Cardiac fibroblast (primary cell): ENCODE measurements around the gene NGEF.

ENCODE experiments used
- DNase-seq, 2 donors: peaks; one replicate each; pipeline versions ENCODE4 v3.0.0 to v3.0.0-alpha.2; 2010; ENCODE audit warnings: low read depth in 2 of 2
- H3K4me3 ChIP-seq, 2 donors: replicated peaks in 1 of 2; 1 replicate in 1 of 2; 2 replicates in 1 of 2; pipeline ENCODE4 v1.5.1; 2011; ENCODE audit warnings: low read depth in 2 of 2, low read length in 2 of 2, mild to moderate bottlenecking in 2 of 2, moderate library complexity in 1 of 2
- TF ChIP-seq, protein P1 (sequence below): IDR thresholded peaks from one replicate; pipeline ENCODE4 v1.5.1; 2011; ENCODE audit warnings: low read depth, mild to moderate bottlenecking, low read length, inconsistent platforms

Gene NGEF

DNA sequence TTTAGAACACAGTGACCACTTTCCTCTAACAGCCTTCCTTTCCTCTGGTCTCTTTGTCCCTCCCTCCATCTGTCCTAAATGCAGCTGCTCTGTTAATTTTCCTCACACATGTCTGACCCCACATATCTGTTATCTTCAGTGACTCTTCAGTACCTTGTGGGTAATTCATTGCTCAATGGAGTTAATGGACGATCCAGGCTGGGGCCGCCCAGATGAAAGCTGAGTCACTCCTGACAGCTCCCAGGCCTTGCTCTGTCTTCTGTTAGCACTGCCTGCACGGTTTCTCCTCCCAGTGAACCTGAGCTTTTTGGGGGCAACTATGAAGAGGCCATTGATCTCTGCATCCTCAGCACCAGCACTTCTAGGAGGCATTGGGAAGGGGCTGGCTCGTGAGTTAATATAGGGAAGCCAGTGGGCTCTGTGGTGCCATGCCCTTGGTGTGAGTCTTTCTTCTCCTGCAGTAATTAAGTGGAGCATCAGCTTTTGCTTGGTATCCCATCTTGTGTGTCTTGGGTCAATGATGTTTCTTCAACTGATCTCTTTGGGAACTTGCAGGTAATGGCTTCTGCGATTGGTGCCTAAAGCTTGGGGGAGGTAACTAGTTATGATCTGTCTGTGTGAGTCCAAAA is 75.7 kb downstream of the NGEF start:
- no peak overlapping the region for H3K4me3 ChIP-seq
- TF ChIP-seq, protein P1, sequence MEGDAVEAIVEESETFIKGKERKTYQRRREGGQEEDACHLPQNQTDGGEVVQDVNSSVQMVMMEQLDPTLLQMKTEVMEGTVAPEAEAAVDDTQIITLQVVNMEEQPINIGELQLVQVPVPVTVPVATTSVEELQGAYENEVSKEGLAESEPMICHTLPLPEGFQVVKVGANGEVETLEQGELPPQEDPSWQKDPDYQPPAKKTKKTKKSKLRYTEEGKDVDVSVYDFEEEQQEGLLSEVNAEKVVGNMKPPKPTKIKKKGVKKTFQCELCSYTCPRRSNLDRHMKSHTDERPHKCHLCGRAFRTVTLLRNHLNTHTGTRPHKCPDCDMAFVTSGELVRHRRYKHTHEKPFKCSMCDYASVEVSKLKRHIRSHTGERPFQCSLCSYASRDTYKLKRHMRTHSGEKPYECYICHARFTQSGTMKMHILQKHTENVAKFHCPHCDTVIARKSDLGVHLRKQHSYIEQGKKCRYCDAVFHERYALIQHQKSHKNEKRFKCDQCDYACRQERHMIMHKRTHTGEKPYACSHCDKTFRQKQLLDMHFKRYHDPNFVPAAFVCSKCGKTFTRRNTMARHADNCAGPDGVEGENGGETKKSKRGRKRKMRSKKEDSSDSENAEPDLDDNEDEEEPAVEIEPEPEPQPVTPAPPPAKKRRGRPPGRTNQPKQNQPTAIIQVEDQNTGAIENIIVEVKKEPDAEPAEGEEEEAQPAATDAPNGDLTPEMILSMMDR, result no peak
- peak; percentile 57 to 67 for DNase-seq

GRCh38 chr2:232931636-232932035 is 81.4 kb downstream of the NGEF start:
- H3K4me3 ChIP-seq, result no peak overlapping the region
- peak; percentile 13 to 25 for DNase-seq
- TF ChIP-seq, protein P1, result no peak

DNA sequence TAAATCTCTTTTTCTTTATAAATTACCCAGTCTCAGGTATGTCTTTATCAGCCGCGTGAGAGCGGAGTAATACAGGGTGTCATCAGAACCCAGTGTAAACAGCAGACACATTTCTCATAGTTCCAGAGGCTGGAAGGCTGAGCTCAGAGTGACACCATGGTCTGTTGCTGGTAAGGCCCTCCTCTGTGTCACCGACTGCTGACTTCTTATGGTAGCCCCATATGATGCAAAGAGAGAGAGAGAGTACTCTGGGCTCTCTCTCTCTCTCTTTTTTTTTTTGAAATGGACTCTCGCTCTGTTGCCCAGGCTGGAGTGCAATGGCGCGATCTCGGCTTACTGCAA is 83.0 kb downstream of the NGEF start:
- no peak overlapping the region for H3K4me3 ChIP-seq
- no peak for DNase-seq
- TF ChIP-seq, protein P1, result no peak

DNA sequence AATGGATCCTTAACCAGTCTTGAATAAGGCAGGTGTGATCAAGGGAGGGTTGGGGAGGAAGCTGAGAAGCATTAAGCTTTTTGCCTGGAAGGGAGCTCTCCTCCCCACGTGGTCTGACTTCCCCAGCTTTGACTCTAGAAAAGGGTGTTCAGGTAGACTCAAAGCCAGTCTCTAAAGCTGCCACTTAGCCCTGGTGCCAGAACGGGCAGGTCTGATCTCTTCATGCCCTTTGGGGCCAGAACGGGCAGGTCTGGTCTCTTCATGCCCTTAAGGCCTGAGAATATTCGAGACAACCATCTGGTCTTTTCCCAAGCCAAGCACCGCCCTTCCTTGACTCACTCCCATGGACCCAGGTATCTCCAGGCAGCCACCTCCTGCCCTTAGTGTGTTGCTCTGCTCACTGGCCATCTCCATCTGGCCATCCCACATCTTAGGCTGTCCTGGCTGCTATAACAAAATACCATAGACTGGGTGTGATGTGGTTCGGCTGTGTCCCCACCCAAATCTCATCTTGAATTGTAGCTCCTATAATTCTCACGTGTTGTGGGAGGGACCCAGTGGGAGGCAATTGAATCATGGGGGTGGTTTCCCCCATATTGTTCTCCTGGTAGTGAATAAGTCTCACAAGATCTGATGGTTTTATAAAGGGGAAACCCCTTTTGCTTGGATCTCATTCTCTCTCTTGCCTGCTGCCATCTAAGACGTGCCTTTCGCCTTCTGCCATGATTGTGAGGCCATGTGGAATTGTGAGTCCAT is 83.6 kb downstream of the NGEF start:
- TF ChIP-seq, protein P1, result no peak
- no peak for DNase-seq
- no peak overlapping the region for H3K4me3 ChIP-seq

DNA sequence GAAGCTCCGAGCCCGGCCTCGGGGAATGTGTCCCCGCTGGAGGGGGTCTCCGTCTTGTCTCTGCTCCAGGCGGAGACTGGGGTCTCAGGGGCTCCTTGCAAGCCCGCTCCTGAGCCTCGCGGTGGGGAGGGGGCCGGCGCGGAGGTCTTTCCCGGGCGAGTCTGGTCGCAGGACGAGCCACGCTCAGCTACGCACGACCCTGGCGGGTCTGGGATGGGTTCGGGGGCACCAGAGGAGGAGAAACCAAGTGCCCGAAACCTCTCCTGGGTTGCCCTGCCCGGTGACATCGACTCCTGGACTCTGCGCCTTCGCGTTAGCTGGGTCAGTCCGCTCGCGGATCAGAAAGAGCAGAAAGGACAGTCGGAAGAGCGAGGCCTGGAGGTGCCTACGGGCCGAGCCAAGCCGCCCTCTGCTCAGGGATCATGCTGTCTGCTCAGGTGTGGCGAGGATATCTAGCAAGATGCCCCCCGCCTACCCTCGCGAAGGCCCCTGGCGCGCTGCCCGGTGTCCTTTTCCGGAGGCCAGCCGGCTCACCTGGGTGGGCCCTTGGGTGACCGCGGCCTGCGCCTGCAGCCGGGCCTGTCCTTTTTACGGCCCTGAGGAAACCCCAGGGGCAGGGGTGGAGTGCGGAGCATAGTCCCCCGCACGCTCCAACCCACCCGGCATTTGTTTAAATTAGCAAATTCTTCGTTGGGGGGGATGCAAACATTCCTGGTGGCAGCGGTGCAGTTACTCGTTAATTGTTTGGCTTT is 84.3 kb downstream of the NGEF start:
- TF ChIP-seq, protein P1, result no peak
- DNase-seq, result no peak
- H3K4me3 ChIP-seq, result no peak overlapping the region

- TF ChIP-seq, protein P1, result no peak
- no peak for DNase-seq
- H3K4me3 ChIP-seq, result no peak overlapping the region
Observed at GRCh38 chr2:232927793-232928550, 85.1 kb downstream of the NGEF start.
